ENCODE results near the gene LPCAT1.

LPCAT1 gene

DNA sequence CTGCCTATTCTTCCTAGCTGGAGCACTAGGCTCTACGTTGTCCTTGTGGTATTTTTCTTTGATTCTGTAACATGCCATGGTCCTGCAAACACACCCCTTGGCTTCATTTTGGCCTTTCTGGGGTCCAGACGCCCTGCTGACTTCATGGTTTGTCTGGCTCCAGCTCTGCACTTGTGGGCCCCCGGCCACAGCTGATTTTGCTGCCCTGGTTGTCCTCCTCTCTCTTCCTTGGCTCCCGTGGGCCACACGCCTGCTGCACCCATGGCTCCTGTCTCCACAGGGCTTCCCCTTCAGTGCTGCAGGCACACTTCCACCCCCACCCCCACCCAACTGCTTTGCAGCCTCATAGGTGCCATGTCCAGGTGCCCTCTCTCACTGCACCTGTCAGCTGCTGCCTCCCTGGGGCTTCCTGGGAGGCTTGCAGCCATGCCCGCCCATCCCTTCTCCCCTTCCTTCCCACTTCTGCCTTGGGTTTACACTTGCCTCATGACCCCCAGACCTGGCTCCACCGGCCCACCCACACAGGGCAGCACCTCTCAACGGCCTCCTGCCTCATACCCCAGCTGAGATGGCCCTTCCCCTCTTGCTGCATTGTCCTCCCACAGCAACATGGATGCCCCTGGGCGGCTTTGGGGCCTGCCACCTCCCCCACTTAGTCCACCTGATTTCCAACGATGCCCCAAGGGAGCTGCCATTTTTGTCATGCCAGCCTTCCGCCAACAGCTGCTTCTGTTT lies 104.1 kb downstream of the LPCAT1 start:
- TF ChIP-seq CSRNP3 (CRISPR knock-in tag; IDR thresholded peaks at IDR 0.05) (no peak), ARNTL (CRISPR knock-in tag; IDR thresholded peaks at IDR 0.05; ENCODE audit: borderline replicate concordance, low read depth) (no peak), OSR1 (CRISPR knock-in tag; IDR thresholded peaks at IDR 0.05) (no peak), PPARA (CRISPR knock-in tag; IDR thresholded peaks at IDR 0.05; ENCODE audit: borderline replicate concordance) (no peak), ZC3H10 (CRISPR knock-in tag; IDR thresholded peaks at IDR 0.05) (no peak), BACH2 (CRISPR knock-in tag; IDR thresholded peaks at IDR 0.05; ENCODE audit: borderline replicate concordance) (no peak), CSDC2 (CRISPR knock-in tag; IDR thresholded peaks at IDR 0.05) (no peak), CREB5 (CRISPR knock-in tag; IDR thresholded peaks at IDR 0.05; ENCODE audit: low read depth) (no peak), ISL1 (CRISPR knock-in tag; IDR thresholded peaks at IDR 0.05) (no peak), GLIS3 (CRISPR knock-in tag; IDR thresholded peaks at IDR 0.05) (no peak), ESRRG (CRISPR knock-in tag; IDR thresholded peaks at IDR 0.05) (no peak), ZNF8 (CRISPR knock-in tag; IDR thresholded peaks at IDR 0.05) (no peak), TCF4 (CRISPR knock-in tag; IDR thresholded peaks at IDR 0.05; ENCODE audit: borderline replicate concordance) (no peak), RARB (CRISPR knock-in tag; IDR thresholded peaks at IDR 0.05) (no peak), ZFP3 (CRISPR knock-in tag; IDR thresholded peaks at IDR 0.05) (no peak), ZNF565 (CRISPR knock-in tag; conservative IDR thresholded peaks at IDR 0.05; ENCODE audit: low read depth) (no peak), ZNF70 (CRISPR knock-in tag; IDR thresholded peaks at IDR 0.05) (no peak), TOX (CRISPR knock-in tag; IDR thresholded peaks at IDR 0.05; ENCODE audit: borderline replicate concordance) (no peak)
- TF ChIP-seq, protein P1, sequence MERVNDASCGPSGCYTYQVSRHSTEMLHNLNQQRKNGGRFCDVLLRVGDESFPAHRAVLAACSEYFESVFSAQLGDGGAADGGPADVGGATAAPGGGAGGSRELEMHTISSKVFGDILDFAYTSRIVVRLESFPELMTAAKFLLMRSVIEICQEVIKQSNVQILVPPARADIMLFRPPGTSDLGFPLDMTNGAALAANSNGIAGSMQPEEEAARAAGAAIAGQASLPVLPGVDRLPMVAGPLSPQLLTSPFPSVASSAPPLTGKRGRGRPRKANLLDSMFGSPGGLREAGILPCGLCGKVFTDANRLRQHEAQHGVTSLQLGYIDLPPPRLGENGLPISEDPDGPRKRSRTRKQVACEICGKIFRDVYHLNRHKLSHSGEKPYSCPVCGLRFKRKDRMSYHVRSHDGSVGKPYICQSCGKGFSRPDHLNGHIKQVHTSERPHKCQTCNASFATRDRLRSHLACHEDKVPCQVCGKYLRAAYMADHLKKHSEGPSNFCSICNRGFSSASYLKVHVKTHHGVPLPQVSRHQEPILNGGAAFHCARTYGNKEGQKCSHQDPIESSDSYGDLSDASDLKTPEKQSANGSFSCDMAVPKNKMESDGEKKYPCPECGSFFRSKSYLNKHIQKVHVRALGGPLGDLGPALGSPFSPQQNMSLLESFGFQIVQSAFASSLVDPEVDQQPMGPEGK (CRISPR knock-in tag; IDR thresholded peaks at IDR 0.05; ENCODE audit: borderline replicate concordance), result no peak
- no peak for ATAC-seq

GRCh38 chr5:1418921-1419280 lies 104.9 kb downstream of the LPCAT1 start:
- no peak for TF ChIP-seq CSRNP3 (CRISPR knock-in tag; IDR thresholded peaks at IDR 0.05)
- TF ChIP-seq CSDC2 (CRISPR knock-in tag; IDR thresholded peaks at IDR 0.05), result no peak
- TF ChIP-seq OSR1 (CRISPR knock-in tag; IDR thresholded peaks at IDR 0.05), result no peak
- TF ChIP-seq ISL1 (CRISPR knock-in tag; IDR thresholded peaks at IDR 0.05), result no peak
- TF ChIP-seq ZNF70 (CRISPR knock-in tag; IDR thresholded peaks at IDR 0.05), result no peak
- TF ChIP-seq, protein P2, sequence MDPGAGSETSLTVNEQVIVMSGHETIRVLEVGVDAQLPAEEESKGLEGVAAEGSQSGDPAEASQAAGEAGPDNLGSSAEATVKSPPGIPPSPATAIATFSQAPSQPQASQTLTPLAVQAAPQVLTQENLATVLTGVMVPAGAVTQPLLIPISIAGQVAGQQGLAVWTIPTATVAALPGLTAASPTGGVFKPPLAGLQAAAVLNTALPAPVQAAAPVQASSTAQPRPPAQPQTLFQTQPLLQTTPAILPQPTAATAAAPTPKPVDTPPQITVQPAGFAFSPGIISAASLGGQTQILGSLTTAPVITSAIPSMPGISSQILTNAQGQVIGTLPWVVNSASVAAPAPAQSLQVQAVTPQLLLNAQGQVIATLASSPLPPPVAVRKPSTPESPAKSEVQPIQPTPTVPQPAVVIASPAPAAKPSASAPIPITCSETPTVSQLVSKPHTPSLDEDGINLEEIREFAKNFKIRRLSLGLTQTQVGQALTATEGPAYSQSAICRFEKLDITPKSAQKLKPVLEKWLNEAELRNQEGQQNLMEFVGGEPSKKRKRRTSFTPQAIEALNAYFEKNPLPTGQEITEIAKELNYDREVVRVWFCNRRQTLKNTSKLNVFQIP (CRISPR knock-in tag; IDR thresholded peaks at IDR 0.05; ENCODE audit: borderline replicate concordance, low read depth), result no peak
- no peak for TF ChIP-seq ZFP3 (CRISPR knock-in tag; IDR thresholded peaks at IDR 0.05)
- TF ChIP-seq GLIS3 (CRISPR knock-in tag; IDR thresholded peaks at IDR 0.05), result no peak
- TF ChIP-seq ZFP30 (CRISPR knock-in tag; IDR thresholded peaks at IDR 0.05), result no peak
- TF ChIP-seq TOX (CRISPR knock-in tag; IDR thresholded peaks at IDR 0.05; ENCODE audit: borderline replicate concordance), result no peak
- no peak for TF ChIP-seq BACH2 (CRISPR knock-in tag; IDR thresholded peaks at IDR 0.05; ENCODE audit: borderline replicate concordance)
- no peak for ATAC-seq

DNA sequence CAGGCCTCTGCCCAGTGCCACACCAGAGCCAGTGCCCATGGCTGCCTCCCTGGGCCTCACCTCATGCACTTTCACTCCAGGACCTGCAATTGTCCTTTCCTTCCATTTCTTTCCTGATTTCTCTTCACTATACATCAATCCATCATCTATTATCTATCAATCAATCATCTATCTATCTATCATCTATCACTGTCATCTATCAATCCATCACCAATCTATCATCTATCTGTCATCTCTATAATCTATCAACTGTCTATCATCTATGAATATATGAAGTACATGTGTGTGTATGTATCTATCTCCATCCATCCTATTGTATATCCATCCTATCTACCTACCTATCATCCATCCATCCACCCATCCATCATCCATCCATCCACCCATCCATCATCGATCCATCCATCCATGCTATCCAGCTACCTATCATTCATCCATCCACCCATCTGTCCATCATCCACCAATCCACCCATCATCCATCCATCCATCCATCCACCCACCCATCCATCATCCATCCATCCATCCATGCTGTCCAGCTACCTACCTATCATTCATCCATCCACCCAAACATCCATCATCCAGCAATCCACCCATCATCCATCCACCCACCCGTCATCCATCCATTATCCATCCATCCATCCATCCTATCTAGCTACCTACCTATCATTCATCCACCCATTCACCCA lies 105.4 kb downstream of the LPCAT1 start:
- TF ChIP-seq ARNTL (CRISPR knock-in tag; IDR thresholded peaks at IDR 0.05; ENCODE audit: borderline replicate concordance, low read depth), result no peak
- no peak for TF ChIP-seq TCF4 (CRISPR knock-in tag; IDR thresholded peaks at IDR 0.05; ENCODE audit: borderline replicate concordance)
- TF ChIP-seq TSHZ2 (CRISPR knock-in tag; IDR thresholded peaks at IDR 0.05), result no peak
- TF ChIP-seq ESRRG (CRISPR knock-in tag; IDR thresholded peaks at IDR 0.05), result no peak
- no peak for ATAC-seq
